H54 (cell line): ENCODE measurements around the gene ANAPC13.

ENCODE experiments used
- DNase-seq: peaks from one replicate; pipeline ENCODE4 v3.0.0; 2011; ENCODE audit warnings: low spot score, mixed read lengths; ENCODE audit not compliant: insufficient read length
- FAIRE-seq: peaks from 3 replicates; lab custom pipeline; 2011; peaks lifted over from hg19 to GRCh38; lab: Jason Lieb, UNC
- POLR2A ChIP-seq: IDR thresholded peaks from 2 replicates; pipeline ENCODE4 v1.6.1; 2011; ENCODE audit warnings: low read depth, mild to moderate bottlenecking, low read length

ANAPC13 gene

GRCh38 chr3:134453631-134454030, 32.2 kb downstream of the ANAPC13 start:
- no peak for FAIRE-seq
- TF ChIP-seq POLR2A: no peak
- no peak for DNase-seq

GRCh38 chr3:134449951-134450350, 35.8 kb downstream of the ANAPC13 start:
- FAIRE-seq: no peak
- DNase-seq: no peak
- no peak for TF ChIP-seq POLR2A

GRCh38 chr3:134449277-134449676, 36.5 kb downstream of the ANAPC13 start:
- no peak for TF ChIP-seq POLR2A
- FAIRE-seq (no peak), DNase-seq (no peak)

GRCh38 chr3:134448664-134449063, 37.1 kb downstream of the ANAPC13 start:
- no peak for TF ChIP-seq POLR2A
- no peak for DNase-seq
- no peak for FAIRE-seq

DNA sequence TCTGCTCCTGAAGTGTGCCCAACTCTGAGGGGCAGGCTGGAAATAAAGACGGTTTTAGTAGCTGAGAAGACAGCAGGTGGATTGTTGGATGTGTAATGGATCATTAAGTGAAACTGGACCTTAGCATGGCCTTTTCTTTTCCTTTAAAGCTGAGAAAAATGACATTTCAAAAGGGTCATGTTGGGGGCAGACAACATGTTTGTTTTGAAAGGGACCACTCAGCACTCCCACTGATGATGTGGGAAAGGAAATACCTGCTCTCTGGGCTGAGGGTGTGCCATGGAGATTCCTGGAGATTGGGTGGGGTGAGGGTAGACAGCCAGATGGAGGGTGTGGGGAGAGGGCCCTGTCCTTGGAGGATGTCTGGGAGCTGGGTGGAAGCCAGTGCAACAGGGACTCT, 38.4 kb downstream of the ANAPC13 start:
- no peak for FAIRE-seq
- DNase-seq: no peak
- TF ChIP-seq POLR2A: no peak

DNA sequence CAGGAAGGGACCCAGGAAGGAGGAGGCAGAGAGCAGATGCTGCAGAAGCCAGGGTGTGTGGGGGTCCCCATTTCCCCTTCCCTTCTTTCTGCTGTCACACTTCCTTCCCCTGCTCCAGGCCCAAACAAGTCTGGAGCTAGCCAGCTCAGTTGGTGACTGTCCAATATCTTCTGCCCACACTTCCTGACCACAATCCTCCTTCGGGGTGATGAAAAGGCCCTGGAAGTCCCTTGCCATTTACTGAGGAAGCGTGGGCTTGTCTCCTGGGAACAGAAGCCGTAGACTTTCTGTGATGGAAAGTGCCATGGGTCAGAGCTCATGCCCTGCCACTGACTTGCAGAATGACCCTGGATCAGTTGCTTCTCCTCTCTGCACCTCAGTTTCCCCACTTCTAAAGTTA, 39.0 kb downstream of the ANAPC13 start:
- no peak for FAIRE-seq
- TF ChIP-seq POLR2A: no peak
- DNase-seq: no peak

DNA sequence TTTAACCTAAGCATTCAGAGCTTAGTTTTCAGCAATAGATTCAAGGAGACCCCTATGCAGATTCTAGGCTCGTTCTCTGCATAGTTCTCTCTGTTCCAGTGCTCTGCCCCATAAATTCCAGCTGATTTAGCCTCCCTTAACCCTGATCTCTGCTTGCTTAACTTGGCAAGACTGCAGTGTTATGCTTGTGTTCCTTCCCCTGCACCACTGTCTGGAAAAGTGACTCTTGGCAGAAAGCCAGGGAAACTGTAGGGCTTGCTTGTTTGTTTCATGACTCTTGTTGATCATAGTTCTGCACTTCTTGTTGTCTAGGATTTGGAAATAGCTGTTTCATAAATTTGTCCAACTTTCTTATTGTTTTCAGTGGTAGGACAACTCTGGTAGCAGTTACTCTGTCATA, 40.1 kb downstream of the ANAPC13 start:
- TF ChIP-seq POLR2A: no peak
- FAIRE-seq: no peak
- DNase-seq: no peak

- no peak for DNase-seq
- no peak for TF ChIP-seq POLR2A
- no peak for FAIRE-seq
These were observed 40.7 kb downstream of the ANAPC13 start for GRCh38 chr3:134445095-134445494.

- DNase-seq: no peak
- FAIRE-seq: no peak
- no peak for TF ChIP-seq POLR2A
These were observed 44.0 kb downstream of the ANAPC13 start for GRCh38 chr3:134441821-134442220.

GRCh38 chr3:134441321-134441720, 44.5 kb downstream of the ANAPC13 start:
- no peak for DNase-seq
- FAIRE-seq: peak; percentile 75
- no peak for TF ChIP-seq POLR2A

- FAIRE-seq (no peak), DNase-seq (no peak)
- no peak for TF ChIP-seq POLR2A
These were observed 48.5 kb downstream of the ANAPC13 start for GRCh38 chr3:134437211-134437752.

- FAIRE-seq (no peak), DNase-seq (no peak)
- TF ChIP-seq POLR2A: no peak
These were observed 53.5 kb downstream of the ANAPC13 start for GRCh38 chr3:134432236-134432635.

- no peak for TF ChIP-seq POLR2A
- FAIRE-seq (no peak), DNase-seq (no peak)
These were observed 54.8 kb downstream of the ANAPC13 start for GRCh38 chr3:134430950-134431445.

DNA sequence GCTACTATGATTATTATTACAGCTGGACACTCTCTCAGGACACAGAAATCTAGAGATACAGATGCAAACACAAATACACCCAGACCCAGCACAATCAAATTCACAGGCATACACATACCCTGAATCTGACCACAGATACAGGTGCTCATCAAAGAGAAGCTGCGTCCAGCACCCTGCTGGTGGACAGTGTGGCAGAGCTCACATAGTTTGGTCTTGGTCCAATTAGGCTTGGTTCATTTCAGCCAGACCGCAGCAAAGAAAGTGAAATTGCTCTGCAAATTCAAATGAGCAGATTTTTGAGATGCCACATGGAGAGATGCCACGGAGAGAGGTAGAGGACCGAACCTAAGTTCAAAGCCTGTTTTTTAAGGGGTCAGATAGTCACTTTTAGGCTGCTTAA, 55.6 kb downstream of the ANAPC13 start:
- FAIRE-seq (no peak), DNase-seq (no peak)
- no peak for TF ChIP-seq POLR2A

- FAIRE-seq (no peak), DNase-seq (no peak)
- no peak for TF ChIP-seq POLR2A
These were observed 57.4 kb downstream of the ANAPC13 start for GRCh38 chr3:134428401-134428800.
